Uterus (tissue), 2 donors: ENCODE results near the gene ADSS1.

ENCODE experiments used
- CTCF ChIP-seq, 4 experiments: fragments of 200-600 bp in 2 of 4; fragments of 450-650 bp in 2 of 4; sonication (generic) in 2 of 4; IDR thresholded peaks; one replicate each; pipeline ENCODE4 v1.5.1; 2016 to 2019; ENCODE audit warnings: antibody characterized with exemption in 4 of 4, mild to moderate bottlenecking in 2 of 4, moderate library complexity in 1 of 4
- POLR2A ChIP-seq, 2 donors: fragments of 450-650 bp; IDR thresholded peaks; one replicate each; pipeline ENCODE4 v1.6.1; 2016; ENCODE audit warnings: antibody characterized with exemption in 2 of 2, mild to moderate bottlenecking in 1 of 2, moderate library complexity in 1 of 2

- TF ChIP-seq CTCF (IDR thresholded peaks at IDR 0.05) (no peak), POLR2A (IDR thresholded peaks at IDR 0.05) (no peak)
Observed at GRCh38 chr14:104697317-104697703, 26.7 kb upstream of the ADSS1 start.
